ENCODE measurements around the gene SASH1.

The SASH1 gene

GRCh38 chr6:148599967-148600426 is 257.4 kb downstream of the SASH1 start:
- no peak overlapping the region for H3K27ac Mint-ChIP-seq
- peaks cover 10% of the 10 kb centered on the region for H3K27me3 Mint-ChIP-seq
- no peaks in the 10 kb centered on the region for H3K36me3 Mint-ChIP-seq
- no peak for DNase-seq
- no peaks in the 10 kb centered on the region for H3K9me3 Mint-ChIP-seq
- no peak overlapping the region for H3K4me3 Mint-ChIP-seq
- CTCF ChIA-PET, result no interaction called here
- no peaks in the 10 kb centered on the region for H3K4me1 Mint-ChIP-seq

All from activated naive CD4-positive, alpha-beta T cell treated with anti-CD3 and anti-CD28 coated beads, Interleukin-2, amount 10 ng/mL, durations not matched to agents 7 days and 5 days (primary cell).